Measurements from ENCODE around the gene PFDN6.

Gene PFDN6

DNA sequence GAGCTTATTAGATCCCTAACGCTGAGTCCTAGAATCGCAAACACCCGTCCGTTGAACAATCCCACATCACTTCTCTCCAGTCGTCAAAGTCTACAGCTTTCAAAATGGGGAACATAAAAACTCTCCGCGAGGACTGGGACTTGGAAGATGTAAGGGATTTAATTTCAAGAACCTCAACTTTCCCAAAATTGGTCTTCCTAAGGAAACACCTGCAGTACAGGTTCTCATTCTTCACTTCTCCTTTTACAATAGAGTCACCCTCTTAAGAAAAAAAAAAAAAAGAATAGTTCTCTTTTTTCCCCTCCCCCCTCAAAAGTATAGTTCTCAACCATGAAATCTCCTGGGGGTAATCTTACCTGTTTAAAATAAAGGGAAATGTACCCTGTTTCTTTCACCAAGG, 34.7 kb downstream of the PFDN6 start:
- no peak for DNase-seq (ENCODE audit: low read depth)
- no peak overlapping the region for H3K4me3 ChIP-seq (ENCODE audit: control insufficient read depth, low read depth, low read length)
- TF ChIP-seq, protein P1, sequence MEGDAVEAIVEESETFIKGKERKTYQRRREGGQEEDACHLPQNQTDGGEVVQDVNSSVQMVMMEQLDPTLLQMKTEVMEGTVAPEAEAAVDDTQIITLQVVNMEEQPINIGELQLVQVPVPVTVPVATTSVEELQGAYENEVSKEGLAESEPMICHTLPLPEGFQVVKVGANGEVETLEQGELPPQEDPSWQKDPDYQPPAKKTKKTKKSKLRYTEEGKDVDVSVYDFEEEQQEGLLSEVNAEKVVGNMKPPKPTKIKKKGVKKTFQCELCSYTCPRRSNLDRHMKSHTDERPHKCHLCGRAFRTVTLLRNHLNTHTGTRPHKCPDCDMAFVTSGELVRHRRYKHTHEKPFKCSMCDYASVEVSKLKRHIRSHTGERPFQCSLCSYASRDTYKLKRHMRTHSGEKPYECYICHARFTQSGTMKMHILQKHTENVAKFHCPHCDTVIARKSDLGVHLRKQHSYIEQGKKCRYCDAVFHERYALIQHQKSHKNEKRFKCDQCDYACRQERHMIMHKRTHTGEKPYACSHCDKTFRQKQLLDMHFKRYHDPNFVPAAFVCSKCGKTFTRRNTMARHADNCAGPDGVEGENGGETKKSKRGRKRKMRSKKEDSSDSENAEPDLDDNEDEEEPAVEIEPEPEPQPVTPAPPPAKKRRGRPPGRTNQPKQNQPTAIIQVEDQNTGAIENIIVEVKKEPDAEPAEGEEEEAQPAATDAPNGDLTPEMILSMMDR (IDR thresholded peaks at IDR 0.05; ENCODE audit: control insufficient read depth, insufficient read depth, low read depth, low read length, missing control alignments), result no peak

- no peak overlapping the region for H3K4me3 ChIP-seq (ENCODE audit: control insufficient read depth, low read depth, low read length)
- DNase-seq (ENCODE audit: low read depth), result no peak
- TF ChIP-seq, protein P1 (IDR thresholded peaks at IDR 0.05; ENCODE audit: control insufficient read depth, insufficient read depth, low read depth, low read length, missing control alignments), result no peak
Observed at GRCh38 chr6:33329058-33329457, 39.7 kb downstream of the PFDN6 start.

DNA sequence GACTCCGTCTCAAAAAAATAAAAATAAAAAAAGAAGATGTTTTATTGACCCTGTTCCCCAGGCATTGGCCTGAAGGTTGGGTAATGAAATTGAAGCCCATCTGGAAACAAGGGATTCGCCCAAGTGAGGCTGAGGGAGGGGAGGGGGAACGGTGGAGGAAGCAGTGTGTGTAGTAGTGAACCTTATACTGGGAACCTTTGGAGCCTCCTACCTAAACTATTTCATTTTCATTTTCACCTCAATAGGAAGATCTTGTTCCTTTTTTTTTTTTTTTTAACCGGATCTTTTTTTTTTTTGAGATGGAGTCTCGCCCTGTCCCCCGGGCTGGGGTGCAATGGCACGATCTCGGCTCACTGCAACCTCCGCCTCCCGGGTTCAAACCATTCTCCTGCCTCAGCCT, 41.3 kb downstream of the PFDN6 start:
- H3K4me3 ChIP-seq (ENCODE audit: control insufficient read depth, low read depth, low read length), result no peak overlapping the region
- no peak for DNase-seq (ENCODE audit: low read depth)
- TF ChIP-seq, protein P1 (IDR thresholded peaks at IDR 0.05; ENCODE audit: control insufficient read depth, insufficient read depth, low read depth, low read length, missing control alignments), result no peak

- no peak for DNase-seq (ENCODE audit: low read depth)
- H3K4me3 ChIP-seq (ENCODE audit: control insufficient read depth, low read depth, low read length), result no peak overlapping the region
- TF ChIP-seq, protein P1 (IDR thresholded peaks at IDR 0.05; ENCODE audit: control insufficient read depth, insufficient read depth, low read depth, low read length, missing control alignments), result no peak
Observed at GRCh38 chr6:33333666-33334065, 44.3 kb downstream of the PFDN6 start.

GRCh38 chr6:33335916-33336315, 46.5 kb downstream of the PFDN6 start:
- no peak for DNase-seq (ENCODE audit: low read depth)
- H3K4me3 ChIP-seq (ENCODE audit: control insufficient read depth, low read depth, low read length), result no peak overlapping the region
- TF ChIP-seq, protein P1 (IDR thresholded peaks at IDR 0.05; ENCODE audit: control insufficient read depth, insufficient read depth, low read depth, low read length, missing control alignments), result no peak

GRCh38 chr6:33336495-33336894, 47.1 kb downstream of the PFDN6 start:
- H3K4me3 ChIP-seq (ENCODE audit: control insufficient read depth, low read depth, low read length), result no peak overlapping the region
- TF ChIP-seq, protein P1 (IDR thresholded peaks at IDR 0.05; ENCODE audit: control insufficient read depth, insufficient read depth, low read depth, low read length, missing control alignments), result no peak
- DNase-seq (ENCODE audit: low read depth), result no peak

- TF ChIP-seq, protein P1 (IDR thresholded peaks at IDR 0.05; ENCODE audit: control insufficient read depth, insufficient read depth, low read depth, low read length, missing control alignments), result no peak
- no peak overlapping the region for H3K4me3 ChIP-seq (ENCODE audit: control insufficient read depth, low read depth, low read length)
- no peak for DNase-seq (ENCODE audit: low read depth)
Observed at GRCh38 chr6:33339193-33339592, 49.8 kb downstream of the PFDN6 start.

All from AG09309 (cell line).